ENCODE data around the gene CFAP100.
A peak's percentile ranks its signal among the peaks of the same experiment; 100 is the strongest.

CFAP100 gene

GRCh38 chr3:126477061-126477380, 82.3 kb downstream of the CFAP100 start:
- TF ChIP-seq POLR2AphosphoS5 (IDR thresholded peaks at IDR 0.05; ENCODE audit: borderline replicate concordance, low read depth, low read length) (no peak), EZH2 (IDR thresholded peaks at IDR 0.05) (no peak), FOXP2 (optimal IDR thresholded peaks at IDR 0.05; ENCODE audit: control extremely low read depth, extremely low read length, insufficient read depth) (no peak)
- no peak for DNase-seq (ENCODE audit: low read depth, low spot score)
- peaks cover 16% of the 10 kb centered on the region for H3K36me3 ChIP-seq (ENCODE audit: insufficient read depth, low read length)
- peak overlapping the region; percentile 43; the same call in 1 of the 2 replicates for H3K27ac ChIP-seq
- no peak overlapping the region for H3K4me3 ChIP-seq
- no peak overlapping the region for H3K9ac ChIP-seq (ENCODE audit: insufficient read length)
- H3K9me3 ChIP-seq (ENCODE audit: low read depth, low read length): no peaks in the 10 kb centered on the region

- Histone ChIP-seq H3K36me3 (ENCODE audit: insufficient read depth, low read length) (peaks cover 1% of the 10 kb centered on the region; the same call in 1 of the 2 replicates), H3K27ac (no peak overlapping the region), H3K4me3 (no peak overlapping the region), H3K9ac (ENCODE audit: insufficient read length) (no peak overlapping the region), H3K9me3 (ENCODE audit: low read depth, low read length) (no peaks in the 10 kb centered on the region)
- no peak for DNase-seq (ENCODE audit: low read depth, low spot score)
- TF ChIP-seq EZH2 (IDR thresholded peaks at IDR 0.05) (no peak), FOXP2 (optimal IDR thresholded peaks at IDR 0.05; ENCODE audit: control extremely low read depth, extremely low read length, insufficient read depth) (no peak), POLR2AphosphoS5 (IDR thresholded peaks at IDR 0.05; ENCODE audit: borderline replicate concordance, low read depth, low read length) (no peak)
Measured at GRCh38 chr3:126478581-126479310, 84.0 kb downstream of the CFAP100 start.

GRCh38 chr3:126479642-126480041, 84.9 kb downstream of the CFAP100 start:
- Histone ChIP-seq H3K36me3 (ENCODE audit: insufficient read depth, low read length) (no peaks in the 10 kb centered on the region), H3K27ac (no peak overlapping the region), H3K9me3 (ENCODE audit: low read depth, low read length) (no peaks in the 10 kb centered on the region), H3K4me3 (no peak overlapping the region), H3K9ac (ENCODE audit: insufficient read length) (no peak overlapping the region)
- no peak for DNase-seq (ENCODE audit: low read depth, low spot score)
- TF ChIP-seq EZH2 (IDR thresholded peaks at IDR 0.05) (no peak), POLR2AphosphoS5 (IDR thresholded peaks at IDR 0.05; ENCODE audit: borderline replicate concordance, low read depth, low read length) (no peak), FOXP2 (optimal IDR thresholded peaks at IDR 0.05; ENCODE audit: control extremely low read depth, extremely low read length, insufficient read depth) (no peak)

GRCh38 chr3:126480206-126480605, 85.5 kb downstream of the CFAP100 start:
- no peak for TF ChIP-seq EZH2 (IDR thresholded peaks at IDR 0.05)
- TF ChIP-seq FOXP2 (optimal IDR thresholded peaks at IDR 0.05; ENCODE audit: control extremely low read depth, extremely low read length, insufficient read depth): no peak
- TF ChIP-seq POLR2AphosphoS5 (IDR thresholded peaks at IDR 0.05; ENCODE audit: borderline replicate concordance, low read depth, low read length): no peak
- Histone ChIP-seq H3K36me3 (ENCODE audit: insufficient read depth, low read length) (no peaks in the 10 kb centered on the region), H3K4me3 (no peak overlapping the region), H3K27ac (no peak overlapping the region), H3K9ac (ENCODE audit: insufficient read length) (no peak overlapping the region), H3K9me3 (ENCODE audit: low read depth, low read length) (no peaks in the 10 kb centered on the region)
- no peak for DNase-seq (ENCODE audit: low read depth, low spot score)

- Histone ChIP-seq H3K27ac (no peak overlapping the region), H3K4me3 (no peak overlapping the region), H3K9ac (ENCODE audit: insufficient read length) (no peak overlapping the region), H3K36me3 (ENCODE audit: insufficient read depth, low read length) (no peaks in the 10 kb centered on the region), H3K9me3 (ENCODE audit: low read depth, low read length) (no peaks in the 10 kb centered on the region)
- DNase-seq (ENCODE audit: low read depth, low spot score): no peak
- TF ChIP-seq FOXP2 (optimal IDR thresholded peaks at IDR 0.05; ENCODE audit: control extremely low read depth, extremely low read length, insufficient read depth) (no peak), POLR2AphosphoS5 (IDR thresholded peaks at IDR 0.05; ENCODE audit: borderline replicate concordance, low read depth, low read length) (no peak), EZH2 (IDR thresholded peaks at IDR 0.05) (no peak)
Measured at GRCh38 chr3:126480861-126481260, 86.2 kb downstream of the CFAP100 start.

GRCh38 chr3:126481808-126482502, 87.2 kb downstream of the CFAP100 start:
- Histone ChIP-seq H3K4me3 (no peak overlapping the region), H3K27ac (no peak overlapping the region), H3K36me3 (ENCODE audit: insufficient read depth, low read length) (no peaks in the 10 kb centered on the region), H3K9me3 (ENCODE audit: low read depth, low read length) (no peaks in the 10 kb centered on the region), H3K9ac (ENCODE audit: insufficient read length) (no peak overlapping the region)
- no peak for DNase-seq (ENCODE audit: low read depth, low spot score)
- TF ChIP-seq FOXP2 (optimal IDR thresholded peaks at IDR 0.05; ENCODE audit: control extremely low read depth, extremely low read length, insufficient read depth): no peak
- no peak for TF ChIP-seq EZH2 (IDR thresholded peaks at IDR 0.05)
- TF ChIP-seq POLR2AphosphoS5 (IDR thresholded peaks at IDR 0.05; ENCODE audit: borderline replicate concordance, low read depth, low read length): no peak

- no peak for DNase-seq (ENCODE audit: low read depth, low spot score)
- no peak overlapping the region for H3K9ac ChIP-seq (ENCODE audit: insufficient read length)
- no peak overlapping the region for H3K4me3 ChIP-seq
- H3K36me3 ChIP-seq (ENCODE audit: insufficient read depth, low read length): no peaks in the 10 kb centered on the region
- TF ChIP-seq FOXP2 (optimal IDR thresholded peaks at IDR 0.05; ENCODE audit: control extremely low read depth, extremely low read length, insufficient read depth): no peak
- TF ChIP-seq EZH2 (IDR thresholded peaks at IDR 0.05): no peak
- no peak for TF ChIP-seq POLR2AphosphoS5 (IDR thresholded peaks at IDR 0.05; ENCODE audit: borderline replicate concordance, low read depth, low read length)
- no peak overlapping the region for H3K27ac ChIP-seq
- no peaks in the 10 kb centered on the region for H3K9me3 ChIP-seq (ENCODE audit: low read depth, low read length)
Measured at GRCh38 chr3:126482503-126483255, 88.0 kb downstream of the CFAP100 start.

GRCh38 chr3:126483321-126483761, 88.6 kb downstream of the CFAP100 start:
- Histone ChIP-seq H3K4me3 (no peak overlapping the region), H3K36me3 (ENCODE audit: insufficient read depth, low read length) (no peaks in the 10 kb centered on the region), H3K27ac (no peak overlapping the region), H3K9me3 (ENCODE audit: low read depth, low read length) (no peaks in the 10 kb centered on the region), H3K9ac (ENCODE audit: insufficient read length) (no peak overlapping the region)
- TF ChIP-seq POLR2AphosphoS5 (IDR thresholded peaks at IDR 0.05; ENCODE audit: borderline replicate concordance, low read depth, low read length) (no peak), FOXP2 (optimal IDR thresholded peaks at IDR 0.05; ENCODE audit: control extremely low read depth, extremely low read length, insufficient read depth) (no peak), EZH2 (IDR thresholded peaks at IDR 0.05) (no peak)
- no peak for DNase-seq (ENCODE audit: low read depth, low spot score)

Data from SK-N-MC (cell line).